Stimulated activated naive B cell treated with anti-CD40 and anti-IgM and Interleukin-4, amounts not matched to agents 10 μg/mL and 1 μg/mL and 100 μg/mL, for 72 hours (primary cell): ENCODE results near the gene PCNT.
"Not testable (repeated sequence)": the region's sequence is repeated elsewhere in the genome, so short reads cannot be mapped to it uniquely, and the experiment has no call there.

Source experiments
- ATAC-seq, 2 donors: fragments of 150-1000 bp; cut with Tn5 transposase; replicated peaks; 2 replicates each; pipeline ENCODE4 v1.10.0; 2021; ENCODE audit warnings: moderate library complexity in 1 of 2
- DNase-seq: peaks from one replicate; pipeline ENCODE4 v3.0.0; 2021
- H3K27ac Mint-ChIP-seq: one replicate; pipeline ENCODE4 v1.8.0; 2022; ENCODE audit warnings: mild to moderate bottlenecking, mixed read lengths
- H3K27me3 Mint-ChIP-seq, 2 donors: one replicate each; pipeline ENCODE4 v1.8.0; 2022; ENCODE audit warnings: mixed read lengths in 2 of 2
- H3K36me3 Mint-ChIP-seq, 2 donors: one replicate each; pipeline ENCODE4 v1.8.0; 2022; ENCODE audit warnings: mixed read lengths in 2 of 2, mild to moderate bottlenecking in 1 of 2
- H3K4me1 Mint-ChIP-seq, 2 donors: one replicate each; pipeline ENCODE4 v1.8.0; 2022; ENCODE audit warnings: mixed read lengths in 2 of 2, mild to moderate bottlenecking in 1 of 2
- H3K4me3 Mint-ChIP-seq, 2 donors: one replicate each; pipeline ENCODE4 v1.8.0; 2022; ENCODE audit warnings: mild to moderate bottlenecking in 2 of 2, mixed read lengths in 2 of 2, moderate library complexity in 1 of 2
- H3K9me3 Mint-ChIP-seq, 2 donors: one replicate each; pipeline ENCODE4 v1.8.0; 2022; ENCODE audit warnings: mixed read lengths in 2 of 2, mild to moderate bottlenecking in 1 of 2

Gene PCNT

DNA sequence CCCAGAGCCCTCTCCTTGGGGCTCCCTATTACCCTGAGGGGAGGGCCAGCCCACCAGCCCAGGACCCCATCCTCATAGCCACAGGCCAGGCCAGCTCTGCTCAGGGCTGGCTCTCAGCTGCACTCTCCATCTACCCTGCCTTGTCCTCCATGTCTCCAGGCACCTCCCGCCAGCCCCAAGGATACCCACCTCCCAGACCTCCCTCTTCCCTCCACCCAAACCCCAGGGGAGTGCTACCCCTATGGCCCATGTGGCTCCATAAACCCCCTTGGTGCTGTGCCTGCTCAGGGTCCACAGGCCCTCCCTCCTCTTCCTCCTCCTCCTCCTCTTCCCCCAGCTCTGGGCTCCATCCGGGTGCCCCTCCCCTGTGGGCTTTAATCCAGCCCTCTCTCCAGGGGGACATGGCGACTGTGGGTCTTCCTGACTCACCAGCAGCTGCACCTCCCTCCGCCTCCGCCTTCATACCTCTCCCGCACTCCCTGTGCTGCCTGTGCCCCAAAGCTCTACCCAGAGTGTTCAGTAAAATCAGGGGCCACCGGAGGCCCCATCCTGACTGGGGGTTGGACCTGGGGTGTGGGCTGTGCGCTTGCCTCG, 28.7 kb upstream of the PCNT start:
- no peak overlapping the region for H3K4me3 Mint-ChIP-seq
- H3K36me3 Mint-ChIP-seq, result peaks cover 19 to 21% of the 10 kb centered on the region in 2 donors
- ATAC-seq (peak in 1 of 2 donors; percentile 8), DNase-seq (no peak)
- H3K27ac Mint-ChIP-seq, result peak overlapping the region; percentile 65
- peaks cover 22 to 34% of the 10 kb centered on the region in 2 donors for H3K4me1 Mint-ChIP-seq
- no peaks in the 10 kb centered on the region for H3K27me3 Mint-ChIP-seq
- peaks cover 0 to 1% of the 10 kb centered on the region in 2 donors for H3K9me3 Mint-ChIP-seq

DNA sequence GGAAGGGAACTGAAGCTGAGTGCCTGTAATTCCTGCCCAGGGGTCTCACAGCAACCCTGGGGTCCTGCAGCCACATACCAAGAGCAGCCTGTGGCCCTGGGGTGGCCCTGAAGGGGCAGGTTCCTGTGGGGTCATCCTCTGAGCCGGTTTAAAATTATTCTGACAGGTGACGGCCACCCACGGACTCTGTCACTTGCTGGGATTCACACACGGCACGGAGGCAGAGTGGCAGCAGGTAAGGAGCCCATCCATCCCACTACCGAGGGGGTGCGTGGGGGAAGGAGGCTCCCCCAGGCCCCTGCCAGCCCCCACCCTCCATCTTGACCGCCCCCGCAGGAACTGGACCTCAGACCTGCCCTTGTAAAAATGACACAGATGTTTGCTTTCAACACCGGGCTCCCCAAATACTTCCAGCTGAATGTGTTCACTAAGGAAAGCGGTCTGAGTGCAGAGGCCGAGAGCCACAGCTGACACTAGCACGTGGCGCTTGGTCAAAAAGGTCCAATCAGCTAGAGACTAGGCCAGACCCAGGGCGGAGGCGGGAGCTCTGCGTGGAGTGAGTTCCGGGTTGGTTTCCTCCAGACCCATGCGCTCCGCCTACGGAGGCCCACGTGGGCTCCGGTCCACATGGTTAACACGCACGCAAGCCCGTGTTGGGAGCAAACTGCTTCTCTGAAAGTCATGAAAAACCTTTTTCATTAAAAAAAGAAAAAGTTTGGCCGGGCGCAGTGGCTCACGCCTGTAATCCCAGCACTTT, 27.8 kb upstream of the PCNT start:
- Mint-ChIP-seq H3K4me3 (peak overlapping the region; percentile 66), H3K4me1 (peaks cover 19 to 29% of the 10 kb centered on the region in 2 donors), H3K36me3 (peaks cover 18 to 20% of the 10 kb centered on the region in 2 donors), H3K27ac (peak overlapping the region; percentile 83), H3K27me3 (no peaks in the 10 kb centered on the region), H3K9me3 (peaks cover 0 to 1% of the 10 kb centered on the region in 2 donors)
- peak; percentile 77 for DNase-seq
- peak; percentile 93 to 94 for ATAC-seq

DNA sequence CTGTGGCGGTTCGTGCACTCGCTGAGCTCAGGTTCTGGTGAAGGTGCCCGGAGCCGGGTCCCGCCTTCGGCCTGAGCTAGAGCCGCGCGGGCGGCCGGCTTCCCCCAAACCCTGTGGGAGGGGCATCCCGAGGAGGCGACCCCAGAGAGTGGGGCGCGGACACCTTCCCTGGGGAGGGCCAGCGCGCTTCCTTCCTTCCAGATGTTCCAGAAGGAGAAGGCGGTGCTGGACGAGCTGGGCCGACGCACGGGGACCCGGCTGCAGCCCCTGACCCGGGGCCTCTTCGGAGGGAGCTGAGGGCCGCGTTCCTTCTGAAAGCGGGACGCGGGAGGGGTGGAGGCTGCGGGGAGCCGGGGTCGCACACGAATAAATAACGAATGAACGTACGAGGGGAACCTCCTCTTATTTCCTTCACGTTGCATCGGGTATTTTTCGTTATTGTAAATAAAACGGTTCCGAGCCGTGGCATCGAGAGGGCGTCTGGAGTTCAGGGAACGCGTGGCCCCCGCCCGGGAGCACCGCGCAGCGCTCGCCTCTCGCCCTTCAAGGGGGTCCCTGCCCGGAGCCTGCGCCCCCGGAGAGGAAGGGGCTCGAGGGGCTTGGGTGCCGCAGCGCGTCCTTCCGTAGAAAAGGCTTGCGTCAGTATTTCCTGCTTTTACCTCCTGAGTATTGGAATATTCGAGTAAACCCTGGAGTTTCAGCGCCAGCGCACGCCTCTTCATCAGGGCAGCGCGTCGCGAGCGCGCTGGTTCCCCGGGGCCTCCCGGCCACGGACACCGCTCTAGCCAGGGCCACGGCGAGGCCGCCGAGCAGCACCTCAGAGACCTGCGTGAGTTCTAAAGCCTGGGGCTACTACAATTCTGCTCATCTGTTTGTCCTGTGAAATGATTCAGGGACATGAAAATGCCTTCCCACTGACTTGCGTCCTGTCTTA, 26.4 kb upstream of the PCNT start:
- Mint-ChIP-seq H3K4me1 (peaks cover 19 to 26% of the 10 kb centered on the region in 2 donors), H3K27ac (peak overlapping the region; percentile 79), H3K36me3 (peaks cover 9 to 10% of the 10 kb centered on the region in 2 donors), H3K4me3 (peak overlapping the region; percentile 78 to 82), H3K9me3 (no peaks in the 10 kb centered on the region), H3K27me3 (no peaks in the 10 kb centered on the region)
- ATAC-seq, result peak; percentile 33 to 35
- no peak for DNase-seq

DNA sequence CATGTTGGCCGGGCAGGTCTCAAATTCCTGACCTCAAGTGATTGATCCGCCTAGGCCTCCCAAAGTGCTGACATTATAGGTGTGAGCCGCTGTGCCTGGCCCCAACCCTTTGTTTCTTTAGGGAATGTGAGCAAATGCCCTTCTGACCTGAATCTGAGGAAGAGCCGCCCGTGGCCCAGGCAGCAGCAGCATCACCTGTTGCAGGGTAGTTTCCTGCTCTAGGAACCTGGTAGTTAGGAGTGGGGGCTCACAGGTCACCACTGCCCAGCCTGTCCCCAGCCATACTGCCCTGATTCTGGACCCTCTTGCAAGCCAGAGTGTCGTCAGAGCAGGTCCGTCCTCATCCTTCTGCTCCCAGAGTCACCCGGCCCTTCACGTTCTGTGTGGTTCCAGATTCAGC, 24.8 kb upstream of the PCNT start:
- Mint-ChIP-seq H3K36me3 (peaks cover 9 to 10% of the 10 kb centered on the region in 2 donors), H3K27me3 (no peaks in the 10 kb centered on the region), H3K27ac (no peak overlapping the region), H3K9me3 (no peaks in the 10 kb centered on the region), H3K4me3 (no peak overlapping the region), H3K4me1 (peaks cover 19 to 26% of the 10 kb centered on the region in 2 donors)
- ATAC-seq (no peak), DNase-seq (no peak)

DNA sequence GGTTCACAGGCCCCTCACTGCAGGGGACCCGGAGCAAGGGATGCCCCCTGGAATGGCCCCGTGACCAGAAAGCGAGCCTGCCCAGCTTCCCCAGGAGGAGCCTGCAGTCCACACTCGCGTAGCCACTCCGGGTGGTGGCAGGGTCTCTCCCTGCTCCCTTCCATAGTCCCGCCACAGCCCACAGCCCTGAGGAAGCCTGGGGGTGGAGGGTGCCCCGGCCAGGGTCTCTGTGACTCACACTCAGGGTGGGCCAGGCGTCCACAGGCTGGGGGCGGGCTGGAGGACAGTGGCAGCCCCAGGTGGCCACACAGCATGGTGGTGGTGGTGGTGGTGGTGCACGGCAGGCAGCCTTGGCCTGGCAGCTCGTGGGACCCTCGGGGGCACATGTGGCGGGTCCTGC, 22.2 kb upstream of the PCNT start:
- H3K4me3 Mint-ChIP-seq, result no peak overlapping the region
- DNase-seq (no peak), ATAC-seq (no peak)
- H3K36me3 Mint-ChIP-seq, result peaks cover 8 to 20% of the 10 kb centered on the region in 2 donors
- H3K27me3 Mint-ChIP-seq, result no peaks in the 10 kb centered on the region
- no peaks in the 10 kb centered on the region for H3K9me3 Mint-ChIP-seq
- H3K4me1 Mint-ChIP-seq, result peaks cover 4 to 7% of the 10 kb centered on the region in 2 donors
- no peak overlapping the region for H3K27ac Mint-ChIP-seq

DNA sequence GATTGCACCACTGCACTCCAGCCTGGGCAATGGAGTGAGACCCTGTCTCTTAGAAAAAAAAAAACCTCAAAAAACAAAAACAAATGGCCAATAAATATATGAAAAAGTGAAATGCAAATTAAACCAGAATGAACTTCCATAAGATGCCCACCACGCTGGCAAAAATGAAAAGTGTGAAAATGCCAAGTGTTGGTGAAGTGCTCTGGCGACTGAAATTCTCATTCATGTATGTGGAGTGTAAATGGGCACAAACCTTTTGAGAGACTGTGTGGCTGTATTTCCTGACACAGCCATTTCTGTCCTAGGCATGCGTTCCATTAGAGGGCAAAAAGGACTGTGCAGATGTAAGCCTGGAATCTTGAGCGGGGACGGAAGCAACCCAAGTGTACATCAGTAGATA, 19.5 kb upstream of the PCNT start:
- no peak for DNase-seq
- no peak for ATAC-seq
- H3K27ac Mint-ChIP-seq, result no peak overlapping the region
- no peaks in the 10 kb centered on the region for H3K9me3 Mint-ChIP-seq
- peaks cover 8 to 17% of the 10 kb centered on the region in 2 donors for H3K36me3 Mint-ChIP-seq
- no peak overlapping the region for H3K4me3 Mint-ChIP-seq
- H3K4me1 Mint-ChIP-seq, result no peaks in the 10 kb centered on the region
- H3K27me3 Mint-ChIP-seq, result no peaks in the 10 kb centered on the region

DNA sequence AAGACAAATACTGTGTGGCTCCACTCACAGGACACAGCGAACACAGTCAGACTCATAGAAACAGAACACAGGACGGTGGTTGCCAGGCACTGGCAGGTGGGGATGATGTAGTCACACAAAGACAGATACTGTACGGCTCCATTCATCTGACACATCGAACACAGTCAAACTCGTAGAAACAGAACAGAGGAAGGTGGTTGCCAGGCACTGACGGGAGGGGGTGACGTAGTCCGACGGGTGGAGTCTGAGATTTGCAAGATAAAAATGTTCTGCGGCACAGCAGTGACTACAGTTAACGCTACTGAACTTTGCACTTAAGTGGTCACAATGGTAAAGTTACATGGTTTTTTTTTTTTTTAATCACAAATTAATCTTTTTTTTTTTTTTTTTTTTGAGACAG, 19.0 kb upstream of the PCNT start:
- Mint-ChIP-seq H3K9me3 (no peaks in the 10 kb centered on the region), H3K4me1 (no peaks in the 10 kb centered on the region), H3K27ac (no peak overlapping the region), H3K4me3 (no peak overlapping the region), H3K27me3 (no peaks in the 10 kb centered on the region), H3K36me3 (peaks cover 7 to 11% of the 10 kb centered on the region in 2 donors)
- DNase-seq, result no peak
- no peak for ATAC-seq

DNA sequence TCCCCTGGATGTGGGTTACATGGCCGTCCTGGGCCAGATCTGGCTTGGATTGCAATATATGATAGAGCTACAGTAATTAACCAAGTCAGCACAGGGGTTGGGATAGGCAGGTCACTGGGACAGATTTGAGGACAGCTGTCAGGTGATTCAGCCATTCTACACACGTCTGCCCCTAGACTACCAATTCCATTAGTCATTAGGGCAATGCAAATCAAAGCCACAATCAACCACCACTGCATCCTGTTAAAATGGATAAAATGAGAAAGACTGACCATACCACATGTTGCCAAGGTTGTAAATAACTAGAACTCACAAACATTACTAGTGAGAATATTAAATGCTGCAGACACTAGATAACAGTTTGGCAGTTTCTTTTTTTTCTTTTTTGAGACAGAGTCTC, 16.3 kb upstream of the PCNT start:
- Mint-ChIP-seq H3K9me3 (no peaks in the 10 kb centered on the region), H3K4me3 (no peak overlapping the region), H3K27me3 (no peaks in the 10 kb centered on the region), H3K4me1 (no peaks in the 10 kb centered on the region), H3K27ac (no peak overlapping the region), H3K36me3 (peaks cover 6 to 14% of the 10 kb centered on the region in 2 donors)
- ATAC-seq, result peak in 1 of 2 donors; percentile 25
- DNase-seq, result no peak

DNA sequence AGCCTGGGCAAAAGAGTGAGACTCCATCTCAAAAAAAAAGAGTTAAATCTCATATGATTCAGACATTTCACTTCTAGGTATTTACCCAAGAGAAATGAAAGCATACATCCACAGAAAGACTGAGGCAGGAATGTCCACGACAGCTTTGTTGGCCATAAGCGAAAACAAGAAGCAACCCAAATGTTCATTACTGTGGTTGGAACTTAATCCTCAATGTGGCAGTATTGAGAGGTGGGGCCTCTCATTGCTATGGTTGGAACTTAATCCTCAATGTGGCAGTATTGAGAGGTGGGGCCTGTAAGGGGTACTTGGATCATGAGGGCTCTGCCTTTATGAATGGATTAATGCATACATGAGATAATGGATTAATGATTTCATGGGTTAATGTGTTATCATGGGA, 15.5 kb upstream of the PCNT start:
- peaks cover 6 to 14% of the 10 kb centered on the region in 2 donors for H3K36me3 Mint-ChIP-seq
- DNase-seq (no peak), ATAC-seq (no peak)
- H3K27me3 Mint-ChIP-seq, result no peaks in the 10 kb centered on the region
- H3K4me1 Mint-ChIP-seq, result no peaks in the 10 kb centered on the region
- H3K27ac Mint-ChIP-seq, result no peak overlapping the region
- no peaks in the 10 kb centered on the region for H3K9me3 Mint-ChIP-seq
- no peak overlapping the region for H3K4me3 Mint-ChIP-seq

DNA sequence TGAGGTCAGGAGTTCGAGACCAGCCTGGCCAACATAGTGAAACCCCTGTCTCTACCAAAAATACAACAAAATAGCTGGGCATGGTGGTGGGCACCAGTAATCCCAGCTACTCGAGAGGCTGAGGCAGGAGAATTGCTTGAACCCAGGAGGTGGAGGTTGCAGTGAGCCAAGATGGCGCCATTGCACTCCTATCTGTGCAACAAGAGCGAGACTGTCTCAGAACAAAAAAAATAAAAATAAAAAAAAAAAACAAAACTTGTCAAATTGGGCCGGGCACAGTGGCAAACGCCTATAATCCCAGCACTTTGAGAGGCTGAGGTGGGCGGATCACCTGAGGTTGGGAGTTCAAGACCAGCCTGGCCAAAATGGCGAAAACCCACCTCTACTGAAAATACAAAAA, 13.7 kb upstream of the PCNT start:
- DNase-seq, H3K27me3 Mint-ChIP-seq, H3K4me1 Mint-ChIP-seq, H3K4me3 Mint-ChIP-seq, H3K9me3 Mint-ChIP-seq, H3K27ac Mint-ChIP-seq, ATAC-seq, H3K36me3 Mint-ChIP-seq: not testable (repeated sequence)

DNA sequence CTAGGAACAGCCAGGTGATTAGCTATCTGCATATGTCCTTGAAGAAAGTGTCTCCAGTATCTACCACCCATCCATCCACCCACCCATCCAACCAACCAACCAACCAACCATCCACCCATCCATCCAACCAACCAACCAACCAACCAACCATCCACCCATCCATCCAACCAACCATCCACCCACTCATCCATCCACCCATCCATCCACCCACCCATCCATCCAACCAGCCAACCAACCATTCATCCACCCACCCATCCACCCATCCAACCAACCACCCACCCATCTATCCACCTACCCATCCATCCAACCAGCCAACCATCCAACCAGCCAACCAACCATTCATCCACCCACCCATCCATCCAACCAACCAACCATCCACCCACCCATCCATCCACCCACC, 12.4 kb upstream of the PCNT start:
- Mint-ChIP-seq H3K4me1 (no peaks in the 10 kb centered on the region), H3K27ac (no peak overlapping the region), H3K9me3 (no peaks in the 10 kb centered on the region), H3K36me3 (peaks cover 3 to 4% of the 10 kb centered on the region in 2 donors), H3K4me3 (no peak overlapping the region), H3K27me3 (no peaks in the 10 kb centered on the region)
- ATAC-seq (no peak), DNase-seq (no peak)

DNA sequence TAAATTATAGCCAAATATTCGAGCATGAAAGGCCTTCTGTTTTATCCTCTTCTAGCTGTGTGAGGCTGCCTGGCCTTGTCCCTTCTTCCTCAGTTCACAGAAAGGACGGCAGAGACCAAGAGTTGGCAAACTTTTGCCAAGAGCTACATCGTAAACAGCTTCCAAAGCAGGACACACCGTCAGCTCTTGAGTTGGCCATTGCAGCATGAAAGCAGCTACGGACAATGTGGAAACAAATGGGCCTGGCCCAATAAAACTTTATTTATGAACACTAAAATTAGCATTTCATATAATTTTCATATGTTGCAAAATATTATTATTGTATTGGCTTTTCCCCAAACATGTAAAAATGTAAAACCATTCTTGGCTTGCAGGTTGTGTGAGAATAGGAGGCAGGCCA, 11.0 kb upstream of the PCNT start:
- Mint-ChIP-seq H3K36me3 (peaks cover 3 to 4% of the 10 kb centered on the region in 2 donors), H3K9me3 (no peaks in the 10 kb centered on the region), H3K4me1 (no peaks in the 10 kb centered on the region), H3K27ac (no peak overlapping the region), H3K27me3 (no peaks in the 10 kb centered on the region), H3K4me3 (no peak overlapping the region)
- ATAC-seq, result no peak
- no peak for DNase-seq

DNA sequence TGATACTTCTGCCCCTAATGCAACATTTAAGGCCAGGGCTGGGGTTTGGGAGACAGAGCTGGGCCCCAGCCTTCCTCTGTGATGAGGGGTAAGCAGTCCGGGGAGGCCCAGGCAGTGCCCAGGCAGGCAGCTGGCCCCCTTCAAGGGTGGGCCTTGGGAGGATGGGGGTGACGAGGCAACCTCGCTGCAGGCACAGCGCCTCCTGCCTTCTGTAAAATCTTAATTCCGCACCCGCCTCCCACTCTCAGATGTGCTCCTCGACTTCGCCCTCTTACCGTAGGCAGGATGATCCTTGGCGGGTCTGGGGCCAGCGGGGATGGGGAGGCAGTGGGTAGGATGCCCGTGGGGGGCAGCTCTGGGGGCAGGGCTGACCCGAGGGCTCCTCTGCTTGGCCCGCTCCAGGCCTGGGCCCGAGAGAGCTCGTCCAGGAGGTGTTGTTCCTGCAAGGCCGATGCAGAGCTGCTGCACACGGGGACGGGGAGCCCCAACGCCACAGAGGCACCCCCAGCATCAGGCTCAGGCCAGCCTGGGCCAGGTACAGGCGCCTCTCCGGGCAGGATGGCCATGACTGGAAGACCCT, 9.4 kb upstream of the PCNT start:
- Mint-ChIP-seq H3K27ac (no peak overlapping the region), H3K9me3 (no peaks in the 10 kb centered on the region), H3K27me3 (no peaks in the 10 kb centered on the region), H3K4me1 (no peaks in the 10 kb centered on the region), H3K4me3 (no peak overlapping the region), H3K36me3 (peaks cover 3 to 4% of the 10 kb centered on the region in 2 donors)
- no peak for DNase-seq
- no peak for ATAC-seq

DNA sequence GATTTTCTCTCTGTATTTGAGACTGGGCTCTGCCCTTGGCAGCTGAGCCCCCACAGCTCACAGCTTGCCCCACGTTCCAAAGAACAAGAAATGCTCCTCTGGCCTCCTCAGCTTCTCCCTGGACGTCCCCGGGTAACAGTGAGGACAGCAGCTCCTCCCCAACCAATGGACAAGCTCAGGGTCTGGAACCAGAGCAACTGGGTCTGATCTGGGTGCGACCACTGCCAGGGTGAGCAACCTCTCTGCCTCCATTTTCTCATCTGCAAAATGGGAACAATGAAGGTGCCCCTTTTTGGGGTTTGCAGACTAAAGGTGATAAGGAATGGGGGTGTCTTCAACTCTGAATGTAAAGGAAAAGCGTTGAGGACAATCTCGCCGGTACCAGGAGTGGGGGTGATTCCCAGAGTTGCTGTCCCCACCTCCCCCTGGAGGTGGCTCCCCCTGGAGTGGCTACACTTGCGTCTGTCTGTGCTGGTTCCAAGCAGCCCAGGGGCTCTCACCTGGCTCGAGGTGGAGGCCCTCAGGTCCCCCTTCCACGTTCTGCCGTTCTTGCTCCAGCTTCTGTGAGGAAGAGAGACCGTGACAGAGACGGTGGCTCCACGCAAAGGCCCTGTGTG, 7.1 kb upstream of the PCNT start:
- H3K4me1 Mint-ChIP-seq, result peaks cover under 1 to 4% of the 10 kb centered on the region in 2 donors
- peaks cover 3 to 6% of the 10 kb centered on the region in 2 donors for H3K36me3 Mint-ChIP-seq
- H3K27ac Mint-ChIP-seq, result no peak overlapping the region
- no peak for DNase-seq
- H3K27me3 Mint-ChIP-seq, result no peaks in the 10 kb centered on the region
- ATAC-seq, result no peak
- H3K9me3 Mint-ChIP-seq, result no peaks in the 10 kb centered on the region
- no peak overlapping the region for H3K4me3 Mint-ChIP-seq
